ENCODE measurements around the gene ZFR2.

GRCh38 chr19:3808420-3809143, 60.3 kb downstream of the ZFR2 start:
- TF ChIP-seq CTCF (IDR thresholded peaks at IDR 0.05; ENCODE audit: low read depth, low read length, poor library complexity, severe bottlenecking) (no peak), EZH2phosphoT487 (IDR thresholded peaks at IDR 0.05; ENCODE audit: borderline replicate concordance, low read length) (no peak)
